Activated CD4-positive, alpha-beta T cell treated with anti-CD3 and anti-CD28 coated beads, Interleukin-2, amount 10 ng/mL, durations not matched to agents 7 days and 5 days (primary cell): Measurements from ENCODE around the gene FGGY. TPM values are rescaled to one million over a fixed set of nuclear protein-coding genes. Genes with fewer than 3 reads are reported as not detected.

Source experiments
- CTCF ChIA-PET: fragments of 350-600 bp; sonication (Branson Sonifier 250); formaldehyde crosslinking; loops from one replicate; lab custom pipeline; 2021; ENCODE audit warnings: antibody characterized with exemption; lab: Charles Lee
- POLR2A ChIA-PET: fragments of 350-600 bp; sonication (Branson Sonifier 250); formaldehyde crosslinking; loops from one replicate; lab custom pipeline; 2021; ENCODE audit warnings: antibody characterized with exemption; lab: Charles Lee
- DNase-seq: peaks from one replicate; pipeline ENCODE4 v3.0.0-alpha.2; 2020
- H3K27ac Mint-ChIP-seq: one replicate; pipeline ENCODE4 v1.8.0; 2021; ENCODE audit warnings: mild to moderate bottlenecking, moderate library complexity, mixed read lengths
- H3K27me3 Mint-ChIP-seq: one replicate; pipeline ENCODE4 v1.8.0; 2021; ENCODE audit warnings: mixed read lengths
- H3K36me3 Mint-ChIP-seq: one replicate; pipeline ENCODE4 v1.8.0; 2021; ENCODE audit warnings: low read depth, mixed read lengths
- H3K4me1 Mint-ChIP-seq: one replicate; pipeline ENCODE4 v1.8.0; 2021; ENCODE audit warnings: mixed read lengths
- H3K4me3 Mint-ChIP-seq: one replicate; pipeline ENCODE4 v1.8.0; 2021; ENCODE audit warnings: mild to moderate bottlenecking, moderate library complexity, mixed read lengths
- H3K9me3 Mint-ChIP-seq: one replicate; pipeline ENCODE4 v1.8.0; 2021; ENCODE audit warnings: mixed read lengths
- total RNA-seq, 2 experiments: library from RNA; stranded (reverse); gene quantifications; one replicate each; pipeline ENCODE4 v1.2.3, GENCODE V29; 2021

FGGY gene
- total RNA-seq, 2 experiments from 2014 or later, result 3.3 to 5.5 TPM

DNA sequence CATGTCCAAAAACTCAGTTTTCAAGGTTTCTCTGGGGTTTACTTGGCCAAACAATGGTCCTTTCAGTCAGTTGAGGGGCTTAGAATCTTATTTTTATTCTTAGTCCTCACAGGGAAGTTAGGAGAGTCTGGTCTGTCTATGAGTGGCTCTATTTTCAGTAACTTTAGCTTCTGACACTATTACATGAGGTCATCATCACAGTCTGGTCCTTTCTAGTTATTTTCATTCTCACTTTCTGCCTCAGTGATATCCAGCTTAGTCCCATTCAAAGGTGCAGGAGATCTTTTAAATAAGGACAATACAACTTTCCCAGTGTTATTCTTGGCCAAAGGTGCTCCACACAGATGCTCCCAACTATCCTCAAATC lies 30.0 kb upstream of the FGGY start:
- Mint-ChIP-seq H3K27ac (no peak overlapping the region), H3K4me1 (no peaks in the 10 kb centered on the region), H3K9me3 (no peaks in the 10 kb centered on the region), H3K36me3 (no peaks in the 10 kb centered on the region), H3K27me3 (peaks cover 16% of the 10 kb centered on the region), H3K4me3 (no peak overlapping the region)
- ChIA-PET POLR2A (no interaction called here), CTCF (no interaction called here)
- no peak for DNase-seq

DNA sequence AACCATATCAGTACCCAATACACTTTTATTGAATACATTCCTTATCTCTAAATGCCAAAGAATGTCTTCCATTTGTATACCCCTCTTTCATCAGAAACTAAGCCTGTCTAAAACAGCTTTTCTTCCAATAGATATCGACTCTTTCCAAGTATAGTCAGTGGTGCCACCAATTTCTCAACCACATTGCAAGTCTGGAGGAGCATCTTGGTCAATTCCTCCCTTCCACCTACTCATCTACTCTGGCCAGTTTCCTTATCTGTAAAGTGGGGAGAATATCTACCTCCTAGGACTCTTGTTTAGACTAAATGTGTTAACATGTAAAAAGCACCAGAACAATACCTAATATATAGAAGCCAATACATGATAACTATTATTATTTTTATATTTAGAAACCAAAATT lies 28.5 kb upstream of the FGGY start:
- no peaks in the 10 kb centered on the region for H3K36me3 Mint-ChIP-seq
- H3K4me1 Mint-ChIP-seq, result no peaks in the 10 kb centered on the region
- ChIA-PET CTCF (interaction anchor here (1.5 kb wide), 1 partner anchor 22 kb away, joined by 5 read pairs; no protein-coding TSS in a partner anchor), POLR2A (no interaction called here)
- no peak overlapping the region for H3K4me3 Mint-ChIP-seq
- H3K27me3 Mint-ChIP-seq, result peaks cover 20% of the 10 kb centered on the region
- H3K27ac Mint-ChIP-seq, result no peak overlapping the region
- no peaks in the 10 kb centered on the region for H3K9me3 Mint-ChIP-seq
- DNase-seq, result no peak

GRCh38 chr1:59271561-59272260 lies 25.2 kb upstream of the FGGY start:
- no peak overlapping the region for H3K27ac Mint-ChIP-seq
- peaks cover 1% of the 10 kb centered on the region for H3K4me1 Mint-ChIP-seq
- no peaks in the 10 kb centered on the region for H3K9me3 Mint-ChIP-seq
- CTCF ChIA-PET, result no interaction called here
- H3K4me3 Mint-ChIP-seq, result no peak overlapping the region
- POLR2A ChIA-PET, result no interaction called here
- H3K27me3 Mint-ChIP-seq, result peaks cover 28% of the 10 kb centered on the region
- DNase-seq, result no peak
- no peaks in the 10 kb centered on the region for H3K36me3 Mint-ChIP-seq

DNA sequence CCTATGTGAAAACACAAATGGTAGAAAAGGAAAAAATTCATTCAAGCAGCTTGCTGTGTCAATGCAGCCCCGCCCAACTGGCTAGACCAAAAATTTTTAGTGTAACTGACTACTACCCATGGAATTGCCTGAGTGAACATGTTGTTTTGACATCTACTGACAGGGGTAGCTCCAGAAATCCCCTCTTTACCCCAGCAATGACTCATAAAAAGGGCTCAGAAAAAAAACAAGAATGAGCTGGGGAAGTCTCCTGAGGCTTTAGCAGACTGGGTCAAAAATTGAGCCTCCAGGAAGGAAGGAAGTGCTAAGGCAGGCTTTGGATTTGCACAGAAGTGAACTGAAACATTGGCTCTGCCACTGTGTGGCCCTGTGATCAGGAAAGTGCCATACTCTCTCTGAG lies 24.4 kb upstream of the FGGY start:
- H3K4me3 Mint-ChIP-seq, result no peak overlapping the region
- CTCF ChIA-PET, result no interaction called here

GRCh38 chr1:59276439-59276851 lies 20.4 kb upstream of the FGGY start:
- Mint-ChIP-seq H3K4me3 (no peak overlapping the region), H3K36me3 (no peaks in the 10 kb centered on the region), H3K27me3 (peaks cover 22% of the 10 kb centered on the region), H3K9me3 (no peaks in the 10 kb centered on the region), H3K4me1 (peaks cover 1% of the 10 kb centered on the region), H3K27ac (no peak overlapping the region)
- ChIA-PET POLR2A (no interaction called here), CTCF (interaction anchor here (0.7 kb wide), 1 partner anchor 119 kb away, joined by 3 read pairs; no protein-coding TSS in a partner anchor)
- DNase-seq, result no peak

More for the DNA sequence above, 24.4 kb upstream of the FGGY start:
- Mint-ChIP-seq H3K4me1 (peaks cover 1% of the 10 kb centered on the region), H3K27me3 (peaks cover 23% of the 10 kb centered on the region), H3K9me3 (no peaks in the 10 kb centered on the region), H3K36me3 (no peaks in the 10 kb centered on the region), H3K27ac (no peak overlapping the region)
- POLR2A ChIA-PET, result no interaction called here
- DNase-seq, result no peak

DNA sequence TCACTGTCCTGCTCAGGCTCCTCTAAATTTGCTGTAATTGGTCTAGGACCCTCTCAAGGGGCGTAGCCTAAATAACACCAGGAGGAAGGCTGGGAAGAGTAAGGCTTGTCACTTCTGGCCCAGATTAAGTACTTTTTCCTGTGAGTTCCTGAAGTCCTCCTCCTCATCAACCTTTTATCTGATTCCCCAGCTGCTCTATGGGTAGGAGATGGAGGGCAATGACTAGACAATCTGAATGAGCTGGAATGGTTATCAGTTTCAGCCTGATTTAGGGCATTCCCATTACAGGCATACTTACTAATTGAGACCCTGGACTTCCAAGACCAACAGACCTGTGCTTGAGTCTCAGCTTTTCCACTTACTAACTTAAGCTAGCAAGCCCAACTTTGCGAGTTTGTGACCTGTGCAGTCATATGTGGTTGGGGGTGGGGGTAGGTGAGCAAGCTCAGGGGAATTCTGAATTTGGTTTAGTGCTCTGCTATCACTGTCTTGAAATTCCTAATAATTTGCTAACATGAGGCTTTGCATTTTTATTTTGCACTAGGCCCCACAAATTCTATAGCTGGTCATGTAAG lies 18.0 kb upstream of the FGGY start:
- peaks cover 20% of the 10 kb centered on the region for H3K27me3 Mint-ChIP-seq
- peaks cover 1% of the 10 kb centered on the region for H3K4me1 Mint-ChIP-seq
- H3K4me3 Mint-ChIP-seq, result no peak overlapping the region
- CTCF ChIA-PET, result interaction anchor here (1.2 kb wide), 1 partner anchor 13 kb away, joined by 3 read pairs; no protein-coding TSS in a partner anchor
- POLR2A ChIA-PET, result no interaction called here
- H3K9me3 Mint-ChIP-seq, result no peaks in the 10 kb centered on the region
- no peaks in the 10 kb centered on the region for H3K36me3 Mint-ChIP-seq
- no peak overlapping the region for H3K27ac Mint-ChIP-seq
- DNase-seq, result no peak

GRCh38 chr1:59279645-59280044 lies 17.2 kb upstream of the FGGY start:
- POLR2A ChIA-PET, result no interaction called here
- peaks cover 26% of the 10 kb centered on the region for H3K27me3 Mint-ChIP-seq
- CTCF ChIA-PET, result interaction anchor here (1.2 kb wide), 1 partner anchor 13 kb away, joined by 3 read pairs; no protein-coding TSS in a partner anchor
- DNase-seq, result no peak
- no peak overlapping the region for H3K27ac Mint-ChIP-seq
- H3K9me3 Mint-ChIP-seq, result no peaks in the 10 kb centered on the region
- H3K4me1 Mint-ChIP-seq, result peaks cover 1% of the 10 kb centered on the region
- no peaks in the 10 kb centered on the region for H3K36me3 Mint-ChIP-seq
- no peak overlapping the region for H3K4me3 Mint-ChIP-seq

GRCh38 chr1:59282951-59283350 lies 13.9 kb upstream of the FGGY start:
- H3K27ac Mint-ChIP-seq, result no peak overlapping the region
- peaks cover 30% of the 10 kb centered on the region for H3K27me3 Mint-ChIP-seq
- no peaks in the 10 kb centered on the region for H3K9me3 Mint-ChIP-seq
- no peak overlapping the region for H3K4me3 Mint-ChIP-seq
- ChIA-PET POLR2A (no interaction called here), CTCF (no interaction called here)
- no peak for DNase-seq
- no peaks in the 10 kb centered on the region for H3K36me3 Mint-ChIP-seq
- no peaks in the 10 kb centered on the region for H3K4me1 Mint-ChIP-seq

DNA sequence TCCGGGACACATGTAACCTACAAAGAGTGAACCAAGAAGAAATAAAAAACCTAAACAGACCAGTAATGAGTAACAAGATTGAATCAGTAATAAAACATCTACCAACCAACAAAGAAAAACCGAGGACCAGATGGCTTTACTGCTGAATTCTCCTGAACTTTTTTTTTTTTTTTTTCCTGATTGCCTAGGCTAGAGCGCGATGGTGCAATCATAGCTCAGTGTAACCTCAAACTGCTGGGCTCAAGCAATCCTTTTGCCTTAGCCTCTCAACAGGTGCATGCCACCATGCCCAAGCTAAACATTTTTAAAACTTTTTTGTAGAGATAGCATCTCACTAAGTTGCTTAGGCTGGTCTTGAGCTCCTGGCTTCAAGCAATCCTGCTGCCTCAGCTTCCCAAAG lies 11.2 kb upstream of the FGGY start:
- Mint-ChIP-seq H3K36me3 (no peaks in the 10 kb centered on the region), H3K27me3 (peaks cover 26% of the 10 kb centered on the region), H3K27ac (no peak overlapping the region), H3K4me3 (no peak overlapping the region), H3K4me1 (peaks cover 2% of the 10 kb centered on the region), H3K9me3 (no peaks in the 10 kb centered on the region)
- POLR2A ChIA-PET, result no interaction called here
- DNase-seq, result no peak
- CTCF ChIA-PET, result interaction anchor here (0.6 to 1.1 kb wide), 2 partner anchors 99 to 534 kb away, joined by 3 to 4 read pairs; no protein-coding TSS in a partner anchor

DNA sequence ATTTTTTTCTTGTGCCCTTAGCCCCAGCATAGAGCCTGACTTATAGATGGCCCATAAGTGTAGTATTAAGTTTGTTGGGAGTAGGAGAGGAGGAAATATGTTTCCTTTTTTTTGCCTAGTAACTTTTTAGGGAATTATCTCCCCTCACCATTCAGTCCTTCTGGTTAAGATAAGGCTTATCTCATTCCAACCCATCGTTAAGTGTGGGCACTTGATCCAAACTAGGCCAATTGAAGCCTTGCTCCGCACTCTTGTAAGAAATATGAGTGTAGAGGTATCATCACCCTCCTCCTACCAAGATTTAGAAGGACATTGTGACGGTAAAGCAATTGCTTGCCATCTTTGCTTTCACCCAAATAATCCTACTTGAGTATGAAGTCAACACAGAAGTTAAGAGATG lies 8.8 kb upstream of the FGGY start:
- Mint-ChIP-seq H3K4me1 (peaks cover 12% of the 10 kb centered on the region), H3K36me3 (no peaks in the 10 kb centered on the region), H3K9me3 (no peaks in the 10 kb centered on the region), H3K27me3 (peaks cover 24% of the 10 kb centered on the region), H3K27ac (no peak overlapping the region), H3K4me3 (no peak overlapping the region)
- no peak for DNase-seq
- POLR2A ChIA-PET, result no interaction called here
- CTCF ChIA-PET, result no interaction called here

GRCh38 chr1:59289570-59289969 lies 7.3 kb upstream of the FGGY start:
- POLR2A ChIA-PET, result no interaction called here
- peaks cover 17% of the 10 kb centered on the region for H3K27me3 Mint-ChIP-seq
- H3K4me3 Mint-ChIP-seq, result no peak overlapping the region
- no peaks in the 10 kb centered on the region for H3K36me3 Mint-ChIP-seq
- CTCF ChIA-PET, result interaction anchor here (0.5 to 1.9 kb wide), 4 partner anchors 19 to 446 kb away, joined by 3 to 5 read pairs (median 4); no protein-coding TSS in a partner anchor
- no peak for DNase-seq
- no peaks in the 10 kb centered on the region for H3K9me3 Mint-ChIP-seq
- H3K27ac Mint-ChIP-seq, result no peak overlapping the region
- peaks cover 17% of the 10 kb centered on the region for H3K4me1 Mint-ChIP-seq

DNA sequence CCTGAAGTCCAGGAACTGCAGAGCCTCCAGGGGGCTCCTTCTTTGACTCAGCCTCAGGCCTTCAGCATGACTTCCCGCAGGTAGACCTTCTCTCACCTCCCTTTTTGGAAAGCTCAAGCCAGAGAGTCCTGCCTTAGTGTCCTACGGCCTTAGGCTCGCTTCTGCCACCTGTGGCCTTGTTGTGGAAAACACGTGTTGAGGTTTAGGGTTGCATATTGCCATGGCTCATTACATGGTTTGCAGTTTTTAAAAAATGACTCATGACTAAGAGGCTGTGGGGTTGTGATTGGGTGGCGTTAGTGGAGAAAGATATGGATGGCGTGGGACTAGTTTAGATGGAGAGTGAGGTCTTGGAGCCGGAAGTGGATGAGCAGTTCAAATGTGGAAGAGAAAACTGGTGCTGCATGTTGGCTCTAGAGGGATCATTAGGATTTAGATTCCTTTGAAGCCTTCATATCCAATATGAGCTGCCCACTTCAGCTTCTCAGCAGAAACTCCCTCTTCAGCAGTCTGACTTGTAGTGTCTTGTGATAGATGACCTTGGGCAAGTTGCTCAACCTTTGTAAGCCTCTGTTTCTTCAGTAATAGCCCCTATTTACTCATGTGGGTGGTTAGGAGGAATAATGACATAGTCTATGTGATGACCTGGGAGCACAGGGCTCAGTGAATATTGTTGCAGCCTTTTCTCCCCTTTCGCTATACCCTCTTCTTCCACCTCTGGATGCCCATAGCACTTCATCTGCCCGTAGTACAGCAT lies 6.5 kb upstream of the FGGY start:
- no peak for DNase-seq
- Mint-ChIP-seq H3K4me1 (peaks cover 19% of the 10 kb centered on the region), H3K27ac (no peak overlapping the region), H3K9me3 (no peaks in the 10 kb centered on the region), H3K36me3 (no peaks in the 10 kb centered on the region), H3K27me3 (peaks cover 11% of the 10 kb centered on the region), H3K4me3 (no peak overlapping the region)
- CTCF ChIA-PET, result interaction anchor here (0.5 to 1.9 kb wide), 5 partner anchors 18 to 446 kb away, joined by 3 to 5 read pairs (median 3); no protein-coding TSS in a partner anchor
- POLR2A ChIA-PET, result no interaction called here

- DNase-seq, result no peak
- H3K4me3 Mint-ChIP-seq, result no peak overlapping the region
- CTCF ChIA-PET, result interaction anchor here (0.7 to 1.4 kb wide), 4 partner anchors 13 to 407 kb away, joined by 3 to 4 read pairs (median 3); no protein-coding TSS in a partner anchor
- POLR2A ChIA-PET, result no interaction called here
- no peaks in the 10 kb centered on the region for H3K9me3 Mint-ChIP-seq
- no peak overlapping the region for H3K27ac Mint-ChIP-seq
- H3K27me3 Mint-ChIP-seq, result peaks cover 4% of the 10 kb centered on the region
- H3K36me3 Mint-ChIP-seq, result no peaks in the 10 kb centered on the region
- H3K4me1 Mint-ChIP-seq, result peaks cover 26% of the 10 kb centered on the region
These were observed 5.3 kb upstream of the FGGY start for GRCh38 chr1:59291561-59291960.
